Breast epithelium (tissue), 4 donors: Measurements from ENCODE around the gene FANCG. TPM values are rescaled to one million over a fixed set of nuclear protein-coding genes. Genes with fewer than 3 reads are reported as not detected.

Experiments
- DNase-seq, 2 donors: peaks; one replicate each; pipeline ENCODE4 v3.0.0-alpha.2; 2019; ENCODE audit warnings: low spot score in 2 of 2
- H3K27ac ChIP-seq, 2 donors: fragments of 200-600 bp; sonication (generic) in 1 of 2; one replicate each; pipeline ENCODE4 v1.5.1; 2016 to 2019; ENCODE audit warnings: mild to moderate bottlenecking in 1 of 2
- H3K27me3 ChIP-seq, 2 donors: fragments of 200-600 bp; sonication (generic) in 1 of 2; one replicate each; pipeline versions ENCODE4 v1.5.1 to v1.6.0; 2017 to 2019; ENCODE audit warnings: control low read depth in 1 of 2, mild to moderate bottlenecking in 1 of 2
- H3K36me3 ChIP-seq: fragments of 200-600 bp; one replicate; pipeline ENCODE4 v1.5.1; 2019
- H3K4me1 ChIP-seq, 2 donors: fragments of 200-600 bp; sonication (generic); one replicate each; pipeline ENCODE4 v1.5.1; 2016 to 2019; ENCODE audit warnings: control low read depth in 1 of 2
- H3K4me3 ChIP-seq, 3 donors: fragments of 200-600 bp; sonication (generic); 1 replicate in 2 of 3; 2 replicates in 1 of 3; pipeline ENCODE4 v1.5.1; 2016 to 2019; ENCODE audit warnings: mild to moderate bottlenecking in 3 of 3, moderate library complexity in 2 of 3
- H3K9me3 ChIP-seq, 2 donors: fragments of 200-600 bp; sonication (generic) in 1 of 2; one replicate each; pipeline ENCODE4 v1.5.1; 2016 to 2019; ENCODE audit warnings: control low read depth in 1 of 2
- POLR2A ChIP-seq: fragments of 450-650 bp; IDR thresholded peaks from one replicate; pipeline ENCODE4 v1.6.1; 2016; ENCODE audit warnings: antibody characterized with exemption, mild to moderate bottlenecking, moderate library complexity
- POLR2AphosphoS5 ChIP-seq, 3 donors: sonication (generic); formaldehyde crosslinking; IDR thresholded peaks; one replicate each; pipeline ENCODE4 v1.6.1; 2017; ENCODE audit warnings: antibody characterized with exemption in 3 of 3
- intact Hi-C: fragments of 100-400 bp; cut with DNase I; formaldehyde crosslinking; loops from one replicate; pipeline ENCODE4 v1.15.1; 2023; ENCODE audit warnings: low total_unique reads
- total RNA-seq, 3 donors: library from RNA; depleted of rRNA; stranded (reverse); fragments of >200 nt; gene quantifications; one replicate each; pipeline ENCODE4 v1.1.0, GENCODE V29; 2016
- TF ChIP-seq, protein P1 (sequence below), 3 donors: fragments of 450-650 bp; IDR thresholded peaks; one replicate each; pipeline ENCODE4 v1.5.1; 2016 to 2017; ENCODE audit warnings: antibody characterized with exemption in 3 of 3, mild to moderate bottlenecking in 3 of 3, moderate library complexity in 3 of 3

Gene FANCG
- total RNA-seq, 3 donors from 2014 or later = 10.7 to 15.2 (median 13.4) TPM

DNA sequence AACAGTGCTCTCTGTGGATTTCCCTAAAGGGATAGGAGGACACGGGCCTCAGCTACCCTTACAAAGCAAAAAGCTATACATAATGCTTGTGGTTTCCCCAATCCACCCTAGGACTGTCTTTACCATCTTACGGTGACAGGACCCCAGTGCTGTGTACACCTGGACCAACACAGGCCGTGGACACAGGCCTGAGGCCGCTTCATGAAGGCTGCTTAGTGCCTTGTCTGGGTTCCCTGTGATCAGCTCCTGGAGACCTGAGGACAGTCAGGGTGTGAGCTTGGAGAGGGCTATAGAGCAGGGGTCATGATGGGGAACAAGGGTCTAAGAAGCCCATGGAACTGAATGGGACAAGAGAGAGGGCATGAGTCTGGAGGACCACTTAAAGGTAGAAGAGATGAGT is 2.9 kb downstream of the FANCG start:
- intact Hi-C loops = no loop called here
- TF ChIP-seq POLR2A = no peak
- TF ChIP-seq POLR2AphosphoS5 (IDR thresholded peaks at IDR 0.05) = no peak
- TF ChIP-seq, protein P1, sequence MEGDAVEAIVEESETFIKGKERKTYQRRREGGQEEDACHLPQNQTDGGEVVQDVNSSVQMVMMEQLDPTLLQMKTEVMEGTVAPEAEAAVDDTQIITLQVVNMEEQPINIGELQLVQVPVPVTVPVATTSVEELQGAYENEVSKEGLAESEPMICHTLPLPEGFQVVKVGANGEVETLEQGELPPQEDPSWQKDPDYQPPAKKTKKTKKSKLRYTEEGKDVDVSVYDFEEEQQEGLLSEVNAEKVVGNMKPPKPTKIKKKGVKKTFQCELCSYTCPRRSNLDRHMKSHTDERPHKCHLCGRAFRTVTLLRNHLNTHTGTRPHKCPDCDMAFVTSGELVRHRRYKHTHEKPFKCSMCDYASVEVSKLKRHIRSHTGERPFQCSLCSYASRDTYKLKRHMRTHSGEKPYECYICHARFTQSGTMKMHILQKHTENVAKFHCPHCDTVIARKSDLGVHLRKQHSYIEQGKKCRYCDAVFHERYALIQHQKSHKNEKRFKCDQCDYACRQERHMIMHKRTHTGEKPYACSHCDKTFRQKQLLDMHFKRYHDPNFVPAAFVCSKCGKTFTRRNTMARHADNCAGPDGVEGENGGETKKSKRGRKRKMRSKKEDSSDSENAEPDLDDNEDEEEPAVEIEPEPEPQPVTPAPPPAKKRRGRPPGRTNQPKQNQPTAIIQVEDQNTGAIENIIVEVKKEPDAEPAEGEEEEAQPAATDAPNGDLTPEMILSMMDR (IDR thresholded peaks at IDR 0.05) = no peak
- Histone ChIP-seq H3K4me3 (no peak overlapping the region), H3K9me3 (no peaks in the 10 kb centered on the region), H3K4me1 (peaks cover 0 to 10% of the 10 kb centered on the region in 2 donors), H3K36me3 (no peaks in the 10 kb centered on the region), H3K27me3 (no peaks in the 10 kb centered on the region), H3K27ac (no peak overlapping the region)
- DNase-seq = peak in 1 of 2 donors; percentile 1

DNA sequence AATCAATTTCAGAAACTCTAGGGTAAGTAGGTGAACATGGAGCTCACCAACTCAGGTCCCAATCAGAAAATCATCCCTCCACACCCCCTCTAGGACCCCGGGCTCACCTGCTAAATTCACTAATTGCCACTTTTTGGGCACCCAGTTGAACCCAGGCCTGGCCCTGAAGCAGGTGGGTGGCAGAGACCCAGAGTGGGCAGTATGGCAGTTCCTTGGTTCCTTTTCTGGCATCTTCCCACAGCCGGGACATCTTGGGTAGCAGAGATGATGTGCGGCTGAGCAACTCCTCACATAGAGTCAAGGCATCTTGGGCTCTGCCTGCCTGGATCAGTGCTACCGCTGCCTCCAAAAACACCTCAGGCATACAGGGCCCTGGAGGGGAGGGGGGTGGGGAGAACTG is 4.4 kb downstream of the FANCG start:
- H3K4me3 ChIP-seq = no peak overlapping the region
- no peaks in the 10 kb centered on the region for H3K27me3 ChIP-seq
- TF ChIP-seq POLR2A (no peak), POLR2AphosphoS5 (IDR thresholded peaks at IDR 0.05) (no peak)
- TF ChIP-seq, protein P1 (IDR thresholded peaks at IDR 0.05) = no peak
- no peaks in the 10 kb centered on the region for H3K36me3 ChIP-seq
- H3K4me1 ChIP-seq = peaks cover 3 to 16% of the 10 kb centered on the region in 2 donors
- intact Hi-C loops = no loop called here
- H3K27ac ChIP-seq = no peak overlapping the region
- peak in 1 of 2 donors; percentile 5 for DNase-seq
- no peaks in the 10 kb centered on the region for H3K9me3 ChIP-seq

DNA sequence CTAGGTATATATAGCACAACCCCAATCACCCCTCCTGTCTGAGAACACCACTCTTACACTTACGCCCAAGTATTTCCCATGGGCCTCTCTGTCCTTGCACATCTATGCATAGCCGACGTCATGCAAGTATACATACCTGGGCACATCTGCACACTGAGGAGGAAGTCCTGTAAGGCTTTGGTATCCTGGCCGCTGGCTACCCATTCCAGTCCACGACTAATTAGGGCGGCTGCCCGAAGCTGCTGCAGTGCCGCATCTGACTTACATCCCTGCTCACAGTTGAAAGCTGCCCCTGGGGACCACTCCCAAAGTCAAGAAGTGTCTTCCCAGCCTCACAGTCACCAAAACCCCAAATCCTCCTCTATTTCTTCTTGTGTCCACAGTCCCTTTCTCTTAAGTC is 5.0 kb downstream of the FANCG start:
- Histone ChIP-seq H3K27me3 (no peaks in the 10 kb centered on the region), H3K4me1 (peaks cover 8 to 21% of the 10 kb centered on the region in 2 donors), H3K36me3 (no peaks in the 10 kb centered on the region), H3K9me3 (no peaks in the 10 kb centered on the region), H3K27ac (no peak overlapping the region), H3K4me3 (no peak overlapping the region)
- intact Hi-C loops = no loop called here
- TF ChIP-seq POLR2AphosphoS5 (IDR thresholded peaks at IDR 0.05) = no peak
- no peak for TF ChIP-seq POLR2A
- TF ChIP-seq, protein P1 (IDR thresholded peaks at IDR 0.05) = no peak
- DNase-seq = peak in 1 of 2 donors; percentile 35

DNA sequence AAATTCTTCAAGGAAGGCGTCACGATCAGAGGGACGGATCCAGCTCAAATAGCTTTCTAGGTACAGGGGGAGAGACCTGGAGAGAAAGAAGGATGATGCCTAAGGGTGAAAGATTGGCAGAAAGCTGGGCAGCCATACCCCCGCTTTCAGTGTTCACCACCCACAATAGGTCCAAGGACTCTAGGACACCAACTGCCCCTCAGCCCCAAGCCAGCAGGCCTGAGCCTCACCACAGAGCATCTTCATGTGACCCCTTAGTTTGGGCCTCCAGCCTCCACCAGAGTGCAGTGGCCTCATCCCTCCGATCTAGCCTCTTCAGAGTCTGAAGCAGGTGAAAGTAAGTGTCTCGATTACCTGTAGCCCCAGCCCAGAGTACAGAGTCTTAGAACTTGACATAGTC is 5.6 kb downstream of the FANCG start:
- peak in 1 of 2 donors; percentile 17 for DNase-seq
- H3K4me3 ChIP-seq = no peak overlapping the region
- no peaks in the 10 kb centered on the region for H3K27me3 ChIP-seq
- intact Hi-C loops = no loop called here
- H3K4me1 ChIP-seq = peaks cover 8 to 21% of the 10 kb centered on the region in 2 donors
- H3K27ac ChIP-seq = no peak overlapping the region
- H3K36me3 ChIP-seq = no peaks in the 10 kb centered on the region
- TF ChIP-seq POLR2A (no peak), POLR2AphosphoS5 (IDR thresholded peaks at IDR 0.05) (no peak)
- TF ChIP-seq, protein P1 (IDR thresholded peaks at IDR 0.05) = no peak
- H3K9me3 ChIP-seq = no peaks in the 10 kb centered on the region

DNA sequence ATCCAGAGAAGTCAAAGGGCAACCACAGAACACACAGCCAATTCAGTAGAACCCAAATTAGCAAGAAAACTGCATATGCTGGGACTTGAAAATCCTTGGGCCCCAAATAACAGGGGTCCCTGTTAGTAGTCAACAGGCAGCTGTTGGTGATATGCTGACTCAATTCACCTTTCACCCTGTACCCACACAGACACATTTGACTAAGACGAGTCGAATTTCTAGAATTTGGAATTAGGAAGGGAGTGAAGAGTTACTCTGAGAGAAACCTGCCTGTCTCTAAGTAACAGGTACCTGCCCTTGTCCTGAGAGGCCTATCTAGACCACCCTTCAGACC is 6.5 kb downstream of the FANCG start:
- intact Hi-C loops = no loop called here
- H3K36me3 ChIP-seq = no peaks in the 10 kb centered on the region
- H3K27ac ChIP-seq = peak overlapping the region in 1 of 2 donors; percentile 100
- no peaks in the 10 kb centered on the region for H3K9me3 ChIP-seq
- no peak for DNase-seq
- peak overlapping the region in 2 of 3 donors; percentile 97 to 98 for H3K4me3 ChIP-seq
- peaks cover 8 to 12% of the 10 kb centered on the region in 2 donors for H3K4me1 ChIP-seq
- TF ChIP-seq, protein P1 (IDR thresholded peaks at IDR 0.05) = no peak
- TF ChIP-seq POLR2AphosphoS5 (IDR thresholded peaks at IDR 0.05) = no peak
- no peak for TF ChIP-seq POLR2A
- H3K27me3 ChIP-seq = no peaks in the 10 kb centered on the region
